Measurements from ENCODE around the gene SKAP1.

The SKAP1 gene

GRCh38 chr17:48269209-48269608 is 160.8 kb downstream of the SKAP1 start:
- DNase-seq (ENCODE audit: low read depth): no peak
- TF ChIP-seq, protein P1, sequence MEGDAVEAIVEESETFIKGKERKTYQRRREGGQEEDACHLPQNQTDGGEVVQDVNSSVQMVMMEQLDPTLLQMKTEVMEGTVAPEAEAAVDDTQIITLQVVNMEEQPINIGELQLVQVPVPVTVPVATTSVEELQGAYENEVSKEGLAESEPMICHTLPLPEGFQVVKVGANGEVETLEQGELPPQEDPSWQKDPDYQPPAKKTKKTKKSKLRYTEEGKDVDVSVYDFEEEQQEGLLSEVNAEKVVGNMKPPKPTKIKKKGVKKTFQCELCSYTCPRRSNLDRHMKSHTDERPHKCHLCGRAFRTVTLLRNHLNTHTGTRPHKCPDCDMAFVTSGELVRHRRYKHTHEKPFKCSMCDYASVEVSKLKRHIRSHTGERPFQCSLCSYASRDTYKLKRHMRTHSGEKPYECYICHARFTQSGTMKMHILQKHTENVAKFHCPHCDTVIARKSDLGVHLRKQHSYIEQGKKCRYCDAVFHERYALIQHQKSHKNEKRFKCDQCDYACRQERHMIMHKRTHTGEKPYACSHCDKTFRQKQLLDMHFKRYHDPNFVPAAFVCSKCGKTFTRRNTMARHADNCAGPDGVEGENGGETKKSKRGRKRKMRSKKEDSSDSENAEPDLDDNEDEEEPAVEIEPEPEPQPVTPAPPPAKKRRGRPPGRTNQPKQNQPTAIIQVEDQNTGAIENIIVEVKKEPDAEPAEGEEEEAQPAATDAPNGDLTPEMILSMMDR (IDR thresholded peaks at IDR 0.05; ENCODE audit: low read length, missing control alignments): no peak
- no peak overlapping the region for H3K4me3 ChIP-seq (replicated peaks; ENCODE audit: low read depth, low read length)

DNA sequence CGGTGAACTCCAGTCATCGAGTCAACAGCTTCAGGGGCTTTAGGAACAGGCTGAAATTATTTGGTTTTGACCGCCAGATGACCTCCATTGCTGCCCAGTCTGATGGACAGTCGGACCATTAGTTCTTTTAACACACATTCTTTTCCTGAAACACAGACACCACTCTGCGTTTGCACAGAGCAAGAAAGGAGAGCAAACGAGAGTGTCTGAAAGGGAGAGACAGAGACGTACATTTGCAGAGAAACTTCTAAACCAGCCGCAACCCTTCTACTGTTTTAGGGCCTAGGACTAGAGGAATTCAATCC is 166.3 kb downstream of the SKAP1 start:
- H3K4me3 ChIP-seq (replicated peaks; ENCODE audit: low read depth, low read length): no peak overlapping the region
- no peak for DNase-seq (ENCODE audit: low read depth)
- TF ChIP-seq, protein P1 (IDR thresholded peaks at IDR 0.05; ENCODE audit: low read length, missing control alignments): no peak

DNA sequence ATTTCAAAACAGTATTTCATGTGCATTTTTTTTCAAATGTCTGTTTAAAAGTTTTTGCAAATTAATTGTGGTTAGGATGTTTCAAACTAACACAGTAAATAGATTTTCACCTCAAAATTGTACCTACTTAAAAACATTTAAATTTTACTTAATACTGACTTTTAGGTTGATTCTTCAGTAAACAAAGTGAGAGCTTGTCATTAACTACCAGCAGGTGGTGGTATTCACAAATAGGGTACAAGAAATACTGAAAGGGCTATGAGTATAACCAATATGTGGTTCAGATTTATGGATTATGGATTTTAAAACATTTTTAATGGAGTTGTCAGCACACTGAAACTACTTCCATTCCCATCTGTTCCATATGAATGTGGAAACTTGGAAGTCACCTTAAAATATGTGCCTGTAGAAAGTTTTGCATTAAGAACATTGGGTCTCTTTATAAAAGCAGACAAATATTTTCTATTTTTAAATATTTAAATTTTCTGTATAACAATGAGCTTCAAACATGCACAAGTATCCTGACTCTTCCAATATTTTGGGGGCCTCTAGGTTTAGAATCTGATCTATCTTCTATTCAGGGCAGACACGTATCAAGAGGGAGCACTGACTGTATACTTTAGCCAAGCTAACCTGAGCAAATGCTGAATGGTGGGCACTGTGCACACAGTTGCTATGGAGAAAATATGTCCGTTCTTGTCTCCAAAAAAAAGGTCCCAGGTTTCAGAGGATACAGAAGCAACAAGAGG is 166.9 kb downstream of the SKAP1 start:
- TF ChIP-seq, protein P1 (IDR thresholded peaks at IDR 0.05; ENCODE audit: low read length, missing control alignments): peak; percentile 64
- DNase-seq (ENCODE audit: low read depth): peak; percentile 39
- H3K4me3 ChIP-seq (replicated peaks; ENCODE audit: low read depth, low read length): no peak overlapping the region

DNA sequence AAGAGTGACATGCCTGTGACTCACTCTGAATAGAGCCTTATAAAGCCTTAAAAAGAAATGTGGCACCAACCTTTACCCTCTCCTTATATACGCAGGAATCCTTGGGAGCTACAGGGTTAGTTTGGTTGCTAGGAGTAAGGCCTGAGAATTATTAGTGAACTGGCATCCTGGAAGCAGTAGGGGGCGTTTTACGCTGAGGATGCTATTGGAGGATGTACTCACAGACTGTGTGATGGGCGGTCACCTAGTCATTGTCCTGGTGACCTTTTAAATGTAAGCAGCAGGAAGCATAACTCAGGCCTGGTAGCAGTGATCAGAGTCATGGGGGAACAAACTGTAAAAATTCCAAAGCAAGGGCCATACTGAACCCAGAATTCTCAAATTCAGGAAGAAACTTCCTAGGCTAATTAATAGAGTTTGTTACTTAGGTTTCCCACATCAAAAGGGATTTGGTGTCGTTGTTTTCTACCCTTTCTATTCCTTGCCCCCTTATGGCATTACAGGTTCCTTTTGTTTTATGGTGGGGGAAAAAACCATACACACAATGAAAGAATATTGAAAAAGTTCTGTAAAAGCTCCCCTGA is 168.6 kb downstream of the SKAP1 start:
- H3K4me3 ChIP-seq (replicated peaks; ENCODE audit: low read depth, low read length): no peak overlapping the region
- DNase-seq (ENCODE audit: low read depth): no peak
- TF ChIP-seq, protein P1 (IDR thresholded peaks at IDR 0.05; ENCODE audit: low read length, missing control alignments): peak; percentile 50

DNA sequence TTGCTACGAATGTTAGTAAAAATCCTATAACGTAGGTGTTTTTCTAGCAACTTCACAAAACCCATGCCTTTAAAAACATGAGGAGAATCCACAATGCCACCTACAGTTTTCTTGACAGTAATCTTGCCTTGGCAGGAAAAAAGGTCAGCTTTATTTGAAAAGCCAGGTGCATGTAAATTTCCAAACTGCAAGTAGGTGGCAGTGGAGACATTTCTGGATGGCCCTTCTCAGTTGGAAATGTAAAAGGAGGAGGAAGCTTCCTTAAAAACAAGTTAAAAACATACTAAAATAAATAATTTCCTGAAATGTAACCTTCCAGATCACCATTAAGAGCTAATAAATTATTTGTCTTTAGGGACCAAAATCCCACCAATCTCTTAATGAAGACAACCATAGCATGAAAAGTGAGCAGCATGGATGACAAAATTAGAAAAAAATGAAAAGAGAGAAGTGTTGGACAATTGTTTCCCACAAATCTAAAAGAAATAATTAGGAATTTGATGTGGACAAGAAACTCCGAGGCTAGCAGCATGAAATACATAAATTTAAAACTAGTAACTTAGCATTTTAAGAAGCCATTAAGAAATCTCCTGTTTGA is 170.2 kb downstream of the SKAP1 start:
- TF ChIP-seq, protein P1 (IDR thresholded peaks at IDR 0.05; ENCODE audit: low read length, missing control alignments): peak; percentile 79
- DNase-seq (ENCODE audit: low read depth): peak; percentile 64
- H3K4me3 ChIP-seq (replicated peaks; ENCODE audit: low read depth, low read length): no peak overlapping the region

DNA sequence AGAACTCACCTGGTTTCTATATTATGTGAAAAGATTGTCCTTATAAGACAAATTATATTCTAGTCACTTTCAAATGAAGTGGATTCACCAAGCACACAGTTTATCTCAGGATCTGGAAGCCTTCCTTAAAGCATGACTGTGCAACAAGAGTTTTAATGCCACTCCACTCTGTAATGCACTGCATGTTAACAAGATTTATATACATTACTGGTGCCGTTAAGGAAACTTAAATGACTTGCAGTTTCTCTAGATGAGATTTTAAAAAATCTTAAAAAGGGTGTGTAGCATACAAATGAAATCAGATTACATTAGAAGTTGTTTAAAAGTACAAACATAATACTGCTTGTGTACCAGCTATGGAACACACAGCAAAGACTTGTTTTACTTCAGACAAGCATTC is 171.7 kb downstream of the SKAP1 start:
- TF ChIP-seq, protein P1 (IDR thresholded peaks at IDR 0.05; ENCODE audit: low read length, missing control alignments): no peak
- DNase-seq (ENCODE audit: low read depth): no peak
- no peak overlapping the region for H3K4me3 ChIP-seq (replicated peaks; ENCODE audit: low read depth, low read length)

Data from fibroblast of pulmonary artery (primary cell).